Neuron (in vitro differentiated cells): ENCODE data around the gene CCT4.
"Not testable (repeated sequence)": the region's sequence is repeated elsewhere in the genome, so short reads cannot be mapped to it uniquely, and the experiment has no call there.

Source experiments
- H2AFZ ChIP-seq: one replicate; pipeline ENCODE4 v1.6.1; 2013; ENCODE audit warnings: low read depth, mild to moderate bottlenecking, inconsistent platforms, low read length, moderate library complexity
- H3K27me3 ChIP-seq: one replicate; pipeline ENCODE4 v1.6.1; 2013; ENCODE audit warnings: low read length; ENCODE audit not compliant: insufficient read depth
- H3K36me3 ChIP-seq: one replicate; pipeline ENCODE4 v1.6.1; 2013; ENCODE audit warnings: low read length; ENCODE audit not compliant: insufficient read depth
- H3K4me1 ChIP-seq: one replicate; pipeline ENCODE4 v1.6.1; 2013; ENCODE audit warnings: low read length; ENCODE audit not compliant: insufficient read depth
- H3K4me3 ChIP-seq: 2 replicates; pipeline ENCODE4 v1.5.1; 2013; ENCODE audit warnings: mild to moderate bottlenecking, low read length, moderate library complexity
- H3K9me3 ChIP-seq: one replicate; pipeline ENCODE4 v1.6.1; 2013; ENCODE audit warnings: low read length

CCT4 gene

DNA sequence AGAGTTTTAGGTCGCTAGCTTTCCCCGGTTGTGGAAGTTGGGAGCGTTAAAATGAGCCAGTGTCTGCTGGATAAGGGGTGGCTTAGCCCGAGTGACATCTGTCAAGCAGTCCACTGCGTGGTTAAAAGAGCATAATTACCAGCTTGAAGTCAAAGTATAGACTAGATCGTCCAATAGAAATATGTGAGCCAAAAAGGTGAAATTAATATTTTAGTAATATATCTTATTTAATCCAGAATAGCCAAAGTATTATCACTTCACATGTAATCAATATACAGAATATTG is 17.7 kb upstream of the CCT4 start:
- Histone ChIP-seq H2AFZ (peak overlapping the region; percentile 91), H3K4me1 (peaks cover 5% of the 10 kb centered on the region), H3K9me3 (no peaks in the 10 kb centered on the region), H3K36me3 (no peaks in the 10 kb centered on the region), H3K27me3 (no peaks in the 10 kb centered on the region), H3K4me3 (peak overlapping the region; percentile 84)

DNA sequence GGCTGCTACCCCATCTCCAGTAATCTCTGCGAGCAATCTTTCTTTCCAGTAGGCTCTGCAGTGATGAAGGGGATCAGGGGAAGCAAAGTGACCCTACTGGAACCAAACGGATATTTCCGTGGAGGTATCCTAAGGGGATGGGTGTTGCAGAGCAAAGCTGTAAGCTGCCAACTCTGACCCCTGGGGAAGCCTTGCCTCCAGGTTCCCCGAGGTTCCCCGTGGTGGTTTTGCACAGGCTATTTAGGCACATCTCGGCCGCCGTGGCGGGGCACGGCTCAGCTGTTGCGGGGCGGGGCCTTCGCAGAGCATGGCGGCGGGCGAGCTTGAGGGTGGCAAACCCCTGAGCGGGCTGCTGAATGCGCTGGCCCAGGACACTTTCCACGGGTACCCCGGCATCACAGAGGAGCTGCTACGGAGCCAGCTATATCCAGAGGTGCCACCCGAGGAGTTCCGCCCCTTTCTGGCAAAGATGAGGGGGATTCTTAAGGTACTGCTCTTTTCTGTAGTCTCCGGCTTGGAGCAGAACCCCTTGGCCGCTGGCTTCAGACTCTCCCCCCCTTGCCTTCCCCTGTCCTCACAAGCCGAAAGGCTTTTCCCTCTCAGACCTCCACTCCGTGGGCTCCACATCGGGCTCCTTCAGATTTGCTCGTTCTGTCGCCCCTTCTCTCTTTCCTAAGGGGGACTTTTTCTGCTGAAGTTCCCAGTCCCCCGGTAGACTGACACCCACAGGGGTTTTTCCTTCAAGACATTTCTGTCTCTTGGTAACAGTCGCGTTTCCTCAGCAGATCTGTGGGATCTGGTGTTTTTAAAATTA is 17.1 kb upstream of the CCT4 start, which contains the start of gene COMMD1:
Gene COMMD1 (plus strand): TSS at position 303 of the 814 bp plus-strand sequence. CDS start 5 bp downstream, at position 308.
- H2AFZ ChIP-seq, result peak within 1 kb of the TSS; percentile 91
- peaks cover 5% of the 10 kb centered on the region for H3K4me1 ChIP-seq
- no peaks in the 10 kb centered on the region for H3K36me3 ChIP-seq
- peak within 1 kb of the TSS; percentile 84 for H3K4me3 ChIP-seq
- H3K9me3 ChIP-seq, result no peaks in the 10 kb centered on the region
- H3K27me3 ChIP-seq, result no peaks in the 10 kb centered on the region

DNA sequence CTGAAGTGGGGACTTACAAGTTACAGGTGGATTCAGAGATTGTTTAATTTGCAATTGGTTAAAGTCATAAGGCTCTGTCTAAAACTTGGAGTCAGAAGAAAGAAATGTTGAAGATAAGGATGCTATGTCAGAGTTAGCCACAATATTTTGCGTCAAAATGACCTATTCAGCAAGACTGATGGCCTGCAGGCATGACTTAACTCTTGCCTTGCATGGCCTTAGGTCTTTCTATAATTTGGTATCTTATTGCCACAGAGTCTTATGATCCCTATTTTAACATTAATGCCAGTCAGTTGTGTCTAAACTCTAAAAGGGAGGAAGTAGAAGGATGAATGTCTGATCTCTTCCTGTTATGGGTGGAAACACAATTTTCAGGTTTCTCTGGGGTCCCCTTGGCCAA is 11.8 kb upstream of the CCT4 start:
- Histone ChIP-seq H3K4me1 (peaks cover 2% of the 10 kb centered on the region), H3K36me3 (no peaks in the 10 kb centered on the region), H3K27me3 (no peaks in the 10 kb centered on the region), H3K4me3 (no peak overlapping the region), H2AFZ (no peak overlapping the region), H3K9me3 (no peaks in the 10 kb centered on the region)

DNA sequence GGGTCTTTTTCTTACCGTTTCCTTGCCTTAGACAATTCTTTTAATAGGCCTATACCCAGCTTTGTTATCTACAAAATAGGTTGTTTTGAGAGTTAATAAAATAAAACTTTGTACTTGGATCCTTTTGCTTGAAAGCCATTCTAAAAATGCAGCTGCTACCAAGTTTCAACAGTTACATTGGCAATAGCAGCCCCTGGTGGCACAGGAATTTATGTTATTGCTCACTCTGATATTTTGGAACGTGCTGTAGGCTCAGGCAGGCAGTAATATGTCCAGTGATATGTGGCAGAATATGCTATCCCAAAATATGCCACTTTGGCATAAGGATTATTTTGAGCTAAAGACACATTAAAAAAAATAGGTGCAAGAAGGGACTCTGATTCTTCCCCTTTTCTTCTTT is 10.4 kb upstream of the CCT4 start:
- Histone ChIP-seq H3K36me3 (no peaks in the 10 kb centered on the region), H3K9me3 (no peaks in the 10 kb centered on the region)

DNA sequence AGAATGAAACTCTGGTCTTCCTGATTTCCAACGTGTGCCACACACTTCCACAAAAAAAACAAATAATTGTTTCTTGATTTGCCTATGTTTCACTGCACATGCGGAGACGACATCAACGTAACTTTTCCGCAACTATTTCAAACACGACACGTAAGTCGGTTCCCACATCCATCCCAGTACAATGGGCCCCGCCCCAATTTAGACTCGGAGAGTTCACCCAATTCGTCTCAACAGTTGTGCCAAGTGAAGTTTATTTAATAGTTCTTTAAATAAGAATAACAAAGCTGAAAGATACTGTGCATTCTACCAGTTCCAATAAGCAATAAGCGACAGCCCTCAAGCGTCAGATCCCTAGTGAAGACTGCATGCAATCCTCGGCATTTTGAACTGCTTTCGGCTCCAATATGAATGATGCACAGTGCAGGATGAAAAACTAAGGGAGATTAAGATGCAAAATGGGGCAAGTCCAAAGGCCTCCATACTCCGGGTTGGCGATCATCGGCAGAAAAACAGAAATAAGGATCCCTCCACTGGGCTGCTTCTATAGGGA is 664 bp downstream of the CCT4 start:
- Histone ChIP-seq H3K27me3 (no peaks in the 10 kb centered on the region), H3K4me1 (peaks cover 10% of the 10 kb centered on the region), H3K9me3 (no peaks in the 10 kb centered on the region), H3K36me3 (peaks cover 33% of the 10 kb centered on the region), H3K4me3 (peak overlapping the region; percentile 97), H2AFZ (peak overlapping the region; percentile 78)

More for the DNA sequence above, 10.4 kb upstream of the CCT4 start:
- Histone ChIP-seq H3K27me3 (no peaks in the 10 kb centered on the region), H3K4me3 (no peak overlapping the region), H2AFZ (no peak overlapping the region), H3K4me1 (no peaks in the 10 kb centered on the region)

DNA sequence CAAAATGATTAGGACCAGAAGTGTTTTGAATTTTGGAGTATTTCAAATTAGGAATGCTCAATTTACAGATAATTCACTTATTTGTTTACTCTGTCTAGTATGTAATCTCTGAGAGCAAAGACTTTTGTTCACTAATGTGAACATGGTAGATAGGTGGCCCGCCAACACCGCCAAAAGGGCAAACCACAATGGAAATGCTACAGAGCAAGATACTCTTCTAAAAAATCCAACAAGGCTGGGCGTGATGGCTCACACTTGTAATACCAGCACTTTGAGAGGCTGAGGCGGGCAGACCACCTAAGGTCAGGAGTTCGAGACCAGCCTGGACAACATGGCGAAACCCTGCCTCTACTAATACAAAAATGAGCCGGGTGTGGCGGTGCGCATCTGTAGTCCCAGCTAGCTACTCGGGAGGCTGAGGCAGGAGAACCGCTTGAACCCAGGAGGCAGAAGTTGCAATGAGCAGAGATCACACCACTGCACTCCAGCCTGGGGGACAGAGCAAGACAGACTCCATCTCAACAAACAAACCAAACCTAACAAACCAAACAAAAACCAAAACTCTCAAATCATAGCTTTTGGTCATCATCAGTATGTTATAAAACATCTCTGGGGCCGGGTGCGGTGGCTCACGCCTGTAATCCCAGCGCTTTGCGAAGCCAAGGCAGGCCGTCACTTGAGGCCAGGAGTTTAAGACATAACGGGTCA is 2.4 kb downstream of the CCT4 start:
- H3K4me3 ChIP-seq, result no peak overlapping the region
- no peaks in the 10 kb centered on the region for H3K27me3 ChIP-seq
- H3K4me1 ChIP-seq, result peaks cover 10% of the 10 kb centered on the region
- H3K36me3 ChIP-seq, result peaks cover 49% of the 10 kb centered on the region
- H3K9me3 ChIP-seq, result no peaks in the 10 kb centered on the region
- no peak overlapping the region for H2AFZ ChIP-seq

DNA sequence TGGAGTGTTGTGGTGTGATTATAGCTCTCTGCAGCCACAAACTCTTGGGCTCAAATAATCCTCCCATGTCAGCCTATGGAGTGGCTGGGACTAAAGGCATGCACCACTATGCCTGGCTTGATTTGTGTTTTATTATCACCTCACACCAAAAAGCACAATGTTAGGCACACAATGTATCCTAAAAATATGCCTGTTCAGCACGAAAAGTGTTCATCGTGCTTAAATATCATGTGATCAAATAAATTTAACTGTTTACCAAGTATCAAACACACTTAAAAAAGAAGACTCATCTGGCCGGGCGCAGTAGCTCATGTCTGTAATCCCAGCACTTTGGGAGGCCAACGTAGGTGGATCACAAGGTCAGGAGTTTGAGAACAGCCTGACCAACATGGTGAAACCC is 5.6 kb downstream of the CCT4 start:
- Histone ChIP-seq H3K4me1 (peaks cover 10% of the 10 kb centered on the region), H3K36me3 (peaks cover 79% of the 10 kb centered on the region), H3K4me3 (no peak overlapping the region), H3K9me3 (no peaks in the 10 kb centered on the region), H2AFZ (no peak overlapping the region), H3K27me3 (no peaks in the 10 kb centered on the region)

DNA sequence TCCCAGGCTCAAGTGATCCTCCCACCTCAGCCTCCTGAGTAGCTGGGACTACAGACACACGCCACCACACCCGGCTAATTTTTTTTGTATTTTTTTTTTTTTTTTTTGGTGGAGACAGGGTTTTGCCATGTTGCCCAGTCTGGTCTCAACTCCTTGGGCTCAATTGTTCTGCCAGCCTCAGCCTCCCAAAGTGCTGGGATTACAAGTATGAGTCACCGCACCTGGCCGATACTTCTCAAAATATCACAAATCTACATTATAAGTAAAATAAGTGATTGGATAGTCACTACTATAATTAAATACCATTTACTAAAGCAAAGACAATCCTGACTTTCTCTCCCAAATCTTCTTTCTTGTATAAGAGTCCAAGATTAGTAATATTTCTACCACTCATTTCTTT is 9.1 kb downstream of the CCT4 start:
- H3K36me3 ChIP-seq, result peaks cover 92% of the 10 kb centered on the region
- not testable (repeated sequence) for H3K4me3 ChIP-seq, H3K9me3 ChIP-seq, H3K27me3 ChIP-seq, H2AFZ ChIP-seq, H3K4me1 ChIP-seq

DNA sequence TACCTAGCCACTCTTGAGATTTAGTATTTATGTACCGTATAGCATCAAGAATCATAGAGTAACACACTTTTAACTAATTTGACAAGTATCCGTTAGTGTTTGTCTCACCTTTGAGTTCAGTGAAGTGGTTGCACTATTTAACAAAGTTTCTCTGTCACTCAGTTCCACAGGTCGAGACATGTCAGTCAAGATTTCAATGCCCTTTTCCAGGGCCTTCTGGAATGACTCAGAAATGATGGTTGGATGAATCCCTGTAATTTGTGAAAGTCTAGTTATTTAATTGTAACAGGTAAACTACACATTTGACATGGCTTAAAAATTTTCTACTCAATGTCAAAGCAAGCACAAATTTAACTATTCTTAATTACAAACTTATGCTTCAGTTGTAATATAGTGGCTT is 9.7 kb downstream of the CCT4 start:
- Histone ChIP-seq H3K4me3 (no peak overlapping the region), H3K36me3 (peaks cover 93% of the 10 kb centered on the region), H3K9me3 (no peaks in the 10 kb centered on the region), H3K27me3 (no peaks in the 10 kb centered on the region), H3K4me1 (no peaks in the 10 kb centered on the region), H2AFZ (no peak overlapping the region)

DNA sequence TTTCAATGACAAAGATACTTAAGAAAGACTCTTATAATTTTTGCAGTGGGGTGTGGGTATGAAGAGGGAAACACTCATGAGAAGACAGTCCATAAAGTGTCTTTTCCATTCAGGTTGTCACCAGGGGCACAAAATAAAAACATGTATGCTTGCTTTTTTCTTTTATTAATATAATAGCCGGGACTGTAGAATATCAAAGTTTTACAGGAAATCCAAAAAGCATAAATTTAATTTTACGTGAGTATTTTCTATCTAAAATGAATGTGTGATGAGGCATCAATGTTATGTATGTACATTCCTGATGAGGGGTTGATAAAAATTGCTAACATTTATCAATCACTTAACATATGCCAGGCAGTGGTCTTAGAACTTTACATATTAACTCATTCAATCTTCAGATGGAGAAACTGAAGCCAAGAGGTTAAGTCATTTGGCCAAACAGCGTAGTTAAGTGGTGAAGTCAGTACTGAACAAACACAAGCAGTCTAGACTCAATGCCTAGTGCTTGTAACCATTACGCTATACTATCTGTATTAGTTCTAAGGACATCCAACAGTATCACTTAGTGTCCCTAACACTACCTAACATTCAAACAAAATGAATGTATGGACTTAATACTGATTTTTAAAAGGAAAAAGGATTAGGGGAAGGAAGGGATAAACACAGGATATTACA is 10.7 kb downstream of the CCT4 start:
- H3K4me3 ChIP-seq, result no peak overlapping the region
- H2AFZ ChIP-seq, result no peak overlapping the region
- no peaks in the 10 kb centered on the region for H3K9me3 ChIP-seq
- H3K27me3 ChIP-seq, result no peaks in the 10 kb centered on the region
- H3K36me3 ChIP-seq, result peaks cover 90% of the 10 kb centered on the region
- H3K4me1 ChIP-seq, result no peaks in the 10 kb centered on the region

DNA sequence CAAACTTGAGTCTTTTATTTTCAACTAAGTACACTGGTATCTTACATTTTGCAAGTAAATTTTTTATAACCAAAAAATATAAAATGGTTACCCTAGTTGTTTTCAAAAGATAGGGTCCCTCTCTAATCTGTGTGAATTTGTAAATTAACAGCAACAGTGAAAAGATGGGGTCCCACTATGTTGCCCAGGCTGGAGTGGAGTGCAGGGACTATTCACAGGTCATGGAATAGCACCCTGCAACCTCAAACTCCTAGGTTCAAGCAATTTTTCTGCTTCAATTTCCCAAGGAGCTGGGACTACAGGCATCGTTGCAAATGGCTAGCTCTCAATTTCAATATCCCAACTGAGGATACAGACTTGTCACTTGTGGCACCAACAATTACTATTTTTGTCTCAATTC is 12.1 kb downstream of the CCT4 start:
- H3K4me3 ChIP-seq, result no peak overlapping the region
- H3K36me3 ChIP-seq, result peaks cover 92% of the 10 kb centered on the region
- no peaks in the 10 kb centered on the region for H3K27me3 ChIP-seq
- no peak overlapping the region for H2AFZ ChIP-seq
- no peaks in the 10 kb centered on the region for H3K9me3 ChIP-seq
- no peaks in the 10 kb centered on the region for H3K4me1 ChIP-seq

DNA sequence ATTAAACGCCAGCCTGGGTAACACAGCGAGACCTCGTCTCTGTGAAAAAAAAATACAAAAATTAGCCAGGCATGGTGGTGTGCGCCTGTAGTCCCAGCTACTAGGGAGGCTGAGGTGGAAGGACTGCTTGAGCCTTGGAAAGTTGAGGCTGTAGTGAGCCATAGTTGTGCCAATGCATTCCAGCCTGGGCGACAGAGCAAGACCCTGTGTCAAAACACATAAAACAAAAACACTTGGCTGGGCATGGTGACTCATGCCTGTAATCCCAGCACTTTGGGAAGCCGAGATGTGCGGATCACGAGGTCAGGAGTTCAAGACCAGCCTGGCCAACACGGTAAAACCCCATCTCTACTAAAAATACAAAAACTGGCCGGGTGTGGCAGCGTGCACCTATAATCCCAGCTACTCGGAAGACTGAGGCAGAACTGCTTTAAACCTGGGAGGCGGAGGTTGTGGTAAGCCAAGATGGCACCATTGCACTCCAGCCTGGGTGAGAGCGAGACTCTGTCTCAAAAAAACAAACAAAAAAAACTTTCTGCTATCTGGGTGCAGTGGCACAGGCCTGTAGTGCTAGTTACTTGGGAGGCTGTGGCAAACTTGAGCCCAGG is 21.9 kb downstream of the CCT4 start:
- H3K4me3 ChIP-seq, H2AFZ ChIP-seq, H3K4me1 ChIP-seq, H3K27me3 ChIP-seq: not testable (repeated sequence)
- Histone ChIP-seq H3K36me3 (peaks cover 65% of the 10 kb centered on the region), H3K9me3 (peaks cover 14% of the 10 kb centered on the region)

DNA sequence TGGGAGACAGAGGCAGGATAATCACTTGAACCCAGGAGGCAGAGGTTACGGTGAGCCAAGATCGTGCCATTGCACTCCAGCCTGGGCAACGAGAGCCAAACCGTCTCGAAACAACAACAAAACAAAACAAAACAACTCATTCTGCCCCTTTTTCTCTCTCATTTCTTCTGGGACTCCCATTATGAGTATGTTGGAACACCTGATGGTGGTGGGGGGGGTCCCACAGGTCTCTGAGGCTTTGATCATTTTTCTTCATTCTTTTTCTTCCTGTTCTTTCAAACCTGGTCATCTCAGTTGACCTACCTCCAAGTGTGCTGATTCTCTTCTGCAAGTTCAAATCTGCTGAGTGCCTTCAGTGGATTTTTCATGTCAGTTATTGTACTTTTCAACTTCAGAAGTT is 26.4 kb downstream of the CCT4 start:
- Histone ChIP-seq H3K4me1 (no peaks in the 10 kb centered on the region), H3K36me3 (peaks cover 28% of the 10 kb centered on the region), H3K9me3 (peaks cover 12% of the 10 kb centered on the region), H3K4me3 (no peak overlapping the region), H2AFZ (no peak overlapping the region), H3K27me3 (no peaks in the 10 kb centered on the region)
